ENCODE results near the gene ZNF497. TPM values are rescaled to one million over a fixed set of nuclear protein-coding genes. Genes with fewer than 3 reads are reported as not detected.

Gene ZNF497
- total and polyA plus RNA-seq, 2 of the 13 experiments (the other 11 are each of a cell fraction or from before 2014, with no cell fraction given): 1.5 to 1.9 TPM

DNA sequence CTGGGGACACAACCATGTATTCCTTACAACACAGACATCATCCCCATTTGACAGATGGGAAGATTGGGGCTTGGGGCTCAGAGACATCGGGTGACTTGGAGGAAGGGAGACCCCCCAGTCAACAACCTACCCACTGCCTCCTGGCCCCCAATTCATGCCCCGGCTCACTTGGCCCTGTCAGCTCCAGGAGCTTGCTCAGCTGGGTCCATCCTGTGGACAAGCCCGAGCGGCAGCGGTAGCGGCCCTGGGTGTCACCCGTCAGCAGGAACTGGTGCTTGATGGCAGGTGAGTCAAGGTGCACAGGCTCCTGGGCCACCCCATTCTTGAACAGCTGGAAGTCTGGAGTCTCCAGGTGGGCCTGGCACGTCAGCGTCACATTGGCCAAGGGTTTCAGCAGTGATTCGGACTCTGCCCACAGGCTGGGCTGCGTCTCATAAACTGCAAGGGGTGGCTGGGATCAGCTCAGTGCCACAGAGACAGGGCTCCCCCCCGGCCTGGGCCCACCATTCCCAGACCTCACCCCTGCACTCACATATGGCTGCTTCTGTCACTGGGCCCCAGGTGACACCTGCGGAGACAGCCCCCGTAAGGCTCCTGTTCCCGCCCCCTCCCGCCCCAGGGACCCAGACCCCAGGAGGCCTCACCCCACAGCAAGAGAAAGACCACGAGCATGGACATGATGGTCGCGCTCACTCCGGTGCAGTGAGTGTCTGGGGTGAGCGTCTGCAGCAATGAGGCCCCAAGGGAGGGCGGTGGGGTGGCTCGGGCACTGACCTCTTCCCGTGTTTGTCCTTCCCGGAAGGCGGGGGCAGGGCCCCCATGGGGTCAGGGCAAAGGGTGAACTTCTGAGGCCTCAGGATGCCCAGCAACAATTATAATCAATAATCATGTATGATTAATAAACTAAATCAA is 9.5 kb downstream of the ZNF497 start, which contains the start of gene A1BG (continued):
- TF ChIP-seq SMAD1 (CRISPR knock-in tag; IDR thresholded peaks at IDR 0.05; ENCODE audit: borderline replicate concordance, low read depth) (no peak; the same call in 1 of the 2 replicates), CC2D1A (CRISPR knock-in tag; IDR thresholded peaks at IDR 0.05) (no peak), ZNF839 (CRISPR knock-in tag; IDR thresholded peaks at IDR 0.05; ENCODE audit: borderline replicate concordance) (no peak), ZNF256 (CRISPR knock-in tag; conservative IDR thresholded peaks at IDR 0.05) (no peak), ZNF782 (CRISPR knock-in tag; IDR thresholded peaks at IDR 0.05; ENCODE audit: borderline replicate concordance) (no peak), MAZ (IDR thresholded peaks at IDR 0.05; ENCODE audit: borderline replicate concordance, low read depth, low read length) (peak; percentile 33; the same call in 1 of the 2 replicates), MAZ (CRISPR knock-in tag; IDR thresholded peaks at IDR 0.05; ENCODE audit: low read depth) (peak; percentile 26; the same call in 1 of the 2 replicates), ZNF564 (CRISPR knock-in tag; IDR thresholded peaks at IDR 0.05) (no peak; the same call in 1 of the 2 replicates), KLF12 (CRISPR knock-in tag; IDR thresholded peaks at IDR 0.05; ENCODE audit: borderline replicate concordance) (no peak), HOXA5 (CRISPR knock-in tag; IDR thresholded peaks at IDR 0.05) (no peak), KMT2B (CRISPR knock-in tag; IDR thresholded peaks at IDR 0.05) (no peak), E2F1 (CRISPR knock-in tag; IDR thresholded peaks at IDR 0.05) (no peak), CREB3 (CRISPR knock-in tag; IDR thresholded peaks at IDR 0.05) (no peak), ZNF33A (CRISPR knock-in tag; IDR thresholded peaks at IDR 0.05; ENCODE audit: borderline replicate concordance) (no peak), DMTF1 (CRISPR knock-in tag; IDR thresholded peaks at IDR 0.05) (no peak), ISX (CRISPR knock-in tag; conservative IDR thresholded peaks at IDR 0.05) (0 out of 2 replicates have a peak, but pooled peaks have one; percentile 59), ADNP (CRISPR knock-in tag; IDR thresholded peaks at IDR 0.05) (no peak), ZMYM2 (CRISPR knock-in tag; IDR thresholded peaks at IDR 0.05) (no peak), ZNF7 (CRISPR knock-in tag; IDR thresholded peaks at IDR 0.05) (no peak), CHCHD3 (CRISPR knock-in tag; IDR thresholded peaks at IDR 0.05) (no peak), RXRA (CRISPR knock-in tag; IDR thresholded peaks at IDR 0.05) (peak; percentile 96), DR1 (CRISPR knock-in tag; IDR thresholded peaks at IDR 0.05) (no peak)
- TF ChIP-seq, protein P1, sequence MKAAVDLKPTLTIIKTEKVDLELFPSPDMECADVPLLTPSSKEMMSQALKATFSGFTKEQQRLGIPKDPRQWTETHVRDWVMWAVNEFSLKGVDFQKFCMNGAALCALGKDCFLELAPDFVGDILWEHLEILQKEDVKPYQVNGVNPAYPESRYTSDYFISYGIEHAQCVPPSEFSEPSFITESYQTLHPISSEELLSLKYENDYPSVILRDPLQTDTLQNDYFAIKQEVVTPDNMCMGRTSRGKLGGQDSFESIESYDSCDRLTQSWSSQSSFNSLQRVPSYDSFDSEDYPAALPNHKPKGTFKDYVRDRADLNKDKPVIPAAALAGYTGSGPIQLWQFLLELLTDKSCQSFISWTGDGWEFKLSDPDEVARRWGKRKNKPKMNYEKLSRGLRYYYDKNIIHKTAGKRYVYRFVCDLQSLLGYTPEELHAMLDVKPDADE (CRISPR knock-in tag; IDR thresholded peaks at IDR 0.05): no peak
